Naive thymus-derived CD4-positive, alpha-beta T cell (primary cell): ENCODE results near the gene STUM. TPM values are rescaled to one million over a fixed set of nuclear protein-coding genes. Genes with fewer than 3 reads are reported as not detected.

Experiments used
- ATAC-seq: fragments of 150-1000 bp; cut with Tn5 transposase; 2 replicates; pipeline ENCODE4 v1.10.0; 2021; ENCODE audit warnings: mild to moderate bottlenecking, moderate library complexity
- CTCF ChIA-PET: fragments of 350-600 bp; sonication (Branson Sonifier 250); formaldehyde crosslinking; loops from one replicate; lab custom pipeline; 2021; ENCODE audit warnings: antibody characterized with exemption; lab: Charles Lee
- POLR2A ChIA-PET: fragments of 350-600 bp; sonication (Branson Sonifier 250); formaldehyde crosslinking; loops from one replicate; lab custom pipeline; 2021; ENCODE audit warnings: antibody characterized with exemption, inconsistent platforms; lab: Charles Lee
- DNase-seq, 9 donors: peaks; one replicate each; pipeline versions ENCODE4 v3.0.0 to v3.0.0-alpha.2; 2020 to 2022; ENCODE audit warnings: mixed read lengths in 1 of 9
- H3K27ac ChIP-seq: one replicate; pipeline ENCODE4 v1.7.0; 2013; ENCODE audit warnings: mild to moderate bottlenecking, low read depth, low read length, moderate library complexity
- H3K27me3 ChIP-seq, 2 donors: one replicate each; pipeline ENCODE4 v1.7.0; 2013; ENCODE audit warnings: low read length in 2 of 2, mild to moderate bottlenecking in 2 of 2, moderate library complexity in 2 of 2; ENCODE audit not compliant: control insufficient read depth in 2 of 2, insufficient read depth in 2 of 2
- H3K36me3 ChIP-seq, 3 experiments: 1 replicate in 2 of 3; 2 replicates in 1 of 3; pipeline ENCODE4 v1.7.0; 2013; ENCODE audit warnings: low read length in 3 of 3, mild to moderate bottlenecking in 3 of 3, moderate library complexity in 1 of 3; ENCODE audit not compliant: insufficient read depth in 3 of 3, control insufficient read depth in 2 of 3
- H3K4me1 ChIP-seq, 2 donors: one replicate each; pipeline ENCODE4 v1.7.0; 2013; ENCODE audit warnings: low read length in 2 of 2, mild to moderate bottlenecking in 2 of 2, moderate library complexity in 1 of 2; ENCODE audit not compliant: control insufficient read depth in 2 of 2, insufficient read depth in 2 of 2
- H3K4me3 ChIP-seq: 2 replicates; pipeline ENCODE4 v1.7.0; 2013; ENCODE audit warnings: mild to moderate bottlenecking, low read length
- H3K9me3 ChIP-seq, 3 experiments: 1 replicate in 2 of 3; 2 replicates in 1 of 3; pipeline ENCODE4 v1.7.0; 2013; ENCODE audit warnings: low read length in 3 of 3; ENCODE audit not compliant: control insufficient read depth in 2 of 3
- H3K27ac Mint-ChIP-seq, 9 donors: one replicate each; pipeline ENCODE4 v1.8.0; 2020 to 2022; ENCODE audit warnings: mixed read lengths in 9 of 9, mild to moderate bottlenecking in 8 of 9, moderate library complexity in 5 of 9, inconsistent platforms in 2 of 9
- H3K27me3 Mint-ChIP-seq, 5 donors: one replicate each; pipeline ENCODE4 v1.8.0; 2021 to 2022; ENCODE audit warnings: mixed read lengths in 5 of 5, mild to moderate bottlenecking in 1 of 5
- H3K36me3 Mint-ChIP-seq, 5 donors: one replicate each; pipeline ENCODE4 v1.8.0; 2020 to 2022; ENCODE audit warnings: mixed read lengths in 5 of 5, mild to moderate bottlenecking in 3 of 5, inconsistent platforms in 1 of 5
- H3K4me1 Mint-ChIP-seq, 7 donors: one replicate each; pipeline ENCODE4 v1.8.0; 2020 to 2022; ENCODE audit warnings: mixed read lengths in 7 of 7, mild to moderate bottlenecking in 3 of 7, inconsistent platforms in 1 of 7
- H3K4me3 Mint-ChIP-seq, 10 donors: one replicate each; pipeline ENCODE4 v1.8.0; 2020 to 2022; ENCODE audit warnings: mild to moderate bottlenecking in 10 of 10, mixed read lengths in 10 of 10, moderate library complexity in 6 of 10, inconsistent platforms in 2 of 10
- H3K9me3 Mint-ChIP-seq, 11 donors: one replicate each; pipeline ENCODE4 v1.8.0; 2020 to 2022; ENCODE audit warnings: mixed read lengths in 11 of 11, mild to moderate bottlenecking in 4 of 11, inconsistent platforms in 1 of 11, moderate library complexity in 1 of 11
- intact Hi-C, 2 donors: fragments of 100-400 bp; cut with micrococcal nuclease; formaldehyde crosslinking; loops; one replicate each; pipeline ENCODE4 v1.15.1; 2023
- polyA plus RNA-seq, 2 donors: library from polyadenylated mRNA; unstranded; fragments of 300-500 nt; fragmentation: Illumina TruSeq; gene quantifications; one replicate each; pipeline ENCODE4 v1.2.3, GENCODE V29; 2021
- total RNA-seq, 6 experiments: library from RNA in 5 of 6; stranded (reverse) in 5 of 6; gene quantifications; 1 replicate in 5 of 6; 2 replicates in 1 of 6; pipeline ENCODE4 v1.2.3 and lab custom pipeline; 2021 to 2026

STUM gene
- total and polyA plus RNA-seq, 7 experiments from 2014 or later, result not detected

GRCh38 chr1:226562989-226563388 is 14.4 kb downstream of the STUM start:
- intact Hi-C loops, result no loop called here

GRCh38 chr1:226563666-226564065 is 15.1 kb downstream of the STUM start:
- no peak overlapping the region for H3K27ac ChIP-seq
- H3K4me1 ChIP-seq, result no peaks in the 10 kb centered on the region
- Mint-ChIP-seq H3K4me3 (no peak overlapping the region), H3K36me3 (peaks cover 0 to 4% (median 0%) of the 10 kb centered on the region in 5 donors), H3K4me1 (no peaks in the 10 kb centered on the region), H3K9me3 (no peaks in the 10 kb centered on the region), H3K27ac (no peak overlapping the region), H3K27me3 (peaks cover 6 to 18% (median 9%) of the 10 kb centered on the region in 5 donors)
- ATAC-seq (no peak), DNase-seq (no peak)
- POLR2A ChIA-PET, result no interaction called here
- no peaks in the 10 kb centered on the region for H3K27me3 ChIP-seq
- H3K9me3 ChIP-seq, result no peaks in the 10 kb centered on the region
- CTCF ChIA-PET, result no interaction called here
- intact Hi-C loops, result no loop called here
- no peaks in the 10 kb centered on the region for H3K36me3 ChIP-seq
- no peak overlapping the region for H3K4me3 ChIP-seq

More at GRCh38 chr1:226562989-226563388, 14.4 kb downstream of the STUM start:
- no peak overlapping the region for H3K27ac ChIP-seq
- Mint-ChIP-seq H3K4me1 (no peaks in the 10 kb centered on the region), H3K36me3 (peaks cover 0 to 4% (median 0%) of the 10 kb centered on the region in 5 donors), H3K27ac (peak overlapping the region in 1 of 9 donors; percentile 4), H3K27me3 (peaks cover 6 to 19% (median 11%) of the 10 kb centered on the region in 5 donors), H3K4me3 (no peak overlapping the region), H3K9me3 (no peaks in the 10 kb centered on the region)
- no peaks in the 10 kb centered on the region for H3K36me3 ChIP-seq
- no peaks in the 10 kb centered on the region for H3K9me3 ChIP-seq
- ChIA-PET CTCF (no interaction called here), POLR2A (no interaction called here)
- no peaks in the 10 kb centered on the region for H3K4me1 ChIP-seq
- H3K27me3 ChIP-seq, result no peaks in the 10 kb centered on the region
- DNase-seq (no peak), ATAC-seq (no peak)
- H3K4me3 ChIP-seq, result no peak overlapping the region

GRCh38 chr1:226565476-226565875 is 16.9 kb downstream of the STUM start:
- no peak overlapping the region for H3K4me3 Mint-ChIP-seq
- no peaks in the 10 kb centered on the region for H3K4me1 Mint-ChIP-seq
- Histone ChIP-seq H3K4me3 (no peak overlapping the region), H3K27me3 (no peaks in the 10 kb centered on the region), H3K9me3 (no peaks in the 10 kb centered on the region), H3K4me1 (no peaks in the 10 kb centered on the region), H3K27ac (no peak overlapping the region), H3K36me3 (no peaks in the 10 kb centered on the region)
- CTCF ChIA-PET, result no interaction called here
- H3K9me3 Mint-ChIP-seq, result no peaks in the 10 kb centered on the region
- intact Hi-C loops, result no loop called here
- DNase-seq (no peak), ATAC-seq (no peak)
- H3K27ac Mint-ChIP-seq, result no peak overlapping the region
- peaks cover 6 to 16% (median 7%) of the 10 kb centered on the region in 5 donors for H3K27me3 Mint-ChIP-seq
- POLR2A ChIA-PET, result no interaction called here
- H3K36me3 Mint-ChIP-seq, result peaks cover 0 to 4% (median 0%) of the 10 kb centered on the region in 5 donors

- Histone ChIP-seq H3K36me3 (no peaks in the 10 kb centered on the region), H3K4me3 (no peak overlapping the region), H3K9me3 (no peaks in the 10 kb centered on the region), H3K27ac (no peak overlapping the region), H3K4me1 (no peaks in the 10 kb centered on the region), H3K27me3 (no peaks in the 10 kb centered on the region)
- DNase-seq, result no peak
- ChIA-PET POLR2A (no interaction called here), CTCF (no interaction called here)
- intact Hi-C loops, result no loop called here
- H3K4me3 Mint-ChIP-seq, result no peak overlapping the region
- no peak overlapping the region for H3K27ac Mint-ChIP-seq
- no peaks in the 10 kb centered on the region for H3K4me1 Mint-ChIP-seq
- no peaks in the 10 kb centered on the region for H3K9me3 Mint-ChIP-seq
- peaks cover 6 to 16% (median 7%) of the 10 kb centered on the region in 5 donors for H3K27me3 Mint-ChIP-seq
- no peak for ATAC-seq
- H3K36me3 Mint-ChIP-seq, result peaks cover 0 to 4% (median 0%) of the 10 kb centered on the region in 5 donors
Observed at GRCh38 chr1:226566234-226566633, 17.7 kb downstream of the STUM start.

GRCh38 chr1:226566760-226567159 is 18.2 kb downstream of the STUM start:
- Mint-ChIP-seq H3K27me3 (peaks cover 6 to 12% (median 7%) of the 10 kb centered on the region in 5 donors), H3K4me1 (no peaks in the 10 kb centered on the region), H3K4me3 (no peak overlapping the region), H3K27ac (no peak overlapping the region), H3K9me3 (no peaks in the 10 kb centered on the region), H3K36me3 (peaks cover 0 to 4% (median 0%) of the 10 kb centered on the region in 5 donors)
- DNase-seq (no peak), ATAC-seq (no peak)
- Histone ChIP-seq H3K4me3 (no peak overlapping the region), H3K27me3 (no peaks in the 10 kb centered on the region), H3K4me1 (no peaks in the 10 kb centered on the region), H3K27ac (no peak overlapping the region), H3K9me3 (no peaks in the 10 kb centered on the region), H3K36me3 (no peaks in the 10 kb centered on the region)
- intact Hi-C loops, result no loop called here
- ChIA-PET POLR2A (no interaction called here), CTCF (no interaction called here)

- POLR2A ChIA-PET, result no interaction called here
Observed at GRCh38 chr1:226568077-226568831, 19.7 kb downstream of the STUM start.

More at GRCh38 chr1:226568077-226568831, 19.7 kb downstream of the STUM start:
- intact Hi-C loops, result no loop called here
- CTCF ChIA-PET, result no interaction called here
- Mint-ChIP-seq H3K27me3 (peaks cover 6 to 12% (median 7%) of the 10 kb centered on the region in 5 donors), H3K9me3 (no peaks in the 10 kb centered on the region), H3K4me3 (no peak overlapping the region), H3K27ac (no peak overlapping the region), H3K4me1 (no peaks in the 10 kb centered on the region), H3K36me3 (peaks cover 0 to 4% (median 0%) of the 10 kb centered on the region in 5 donors)
- no peak overlapping the region for H3K4me3 ChIP-seq
- H3K9me3 ChIP-seq, result no peaks in the 10 kb centered on the region
- no peak overlapping the region for H3K27ac ChIP-seq
- H3K36me3 ChIP-seq, result no peaks in the 10 kb centered on the region
- H3K27me3 ChIP-seq, result no peaks in the 10 kb centered on the region
- DNase-seq (no peak), ATAC-seq (no peak)
- H3K4me1 ChIP-seq, result no peaks in the 10 kb centered on the region
